Activated CD8-positive, alpha-beta memory T cell treated with anti-CD3 and anti-CD28 coated beads, Interleukin-2, amount 50 U/mL, for 1 hour (primary cell): ENCODE measurements around the gene ANGEL1.

ENCODE experiments used
- DNase-seq: peaks from one replicate; pipeline ENCODE4 v3.0.0-alpha.2; 2020; ENCODE audit errors: extremely low read depth

Gene ANGEL1

GRCh38 chr14:76765461-76765931 lies 47.2 kb downstream of the ANGEL1 start:
- DNase-seq, result no peak

- DNase-seq, result no peak
These were observed 49.3 kb downstream of the ANGEL1 start for GRCh38 chr14:76763096-76764041.

- DNase-seq, result no peak
These were observed 50.1 kb downstream of the ANGEL1 start for GRCh38 chr14:76762411-76763095.

DNA sequence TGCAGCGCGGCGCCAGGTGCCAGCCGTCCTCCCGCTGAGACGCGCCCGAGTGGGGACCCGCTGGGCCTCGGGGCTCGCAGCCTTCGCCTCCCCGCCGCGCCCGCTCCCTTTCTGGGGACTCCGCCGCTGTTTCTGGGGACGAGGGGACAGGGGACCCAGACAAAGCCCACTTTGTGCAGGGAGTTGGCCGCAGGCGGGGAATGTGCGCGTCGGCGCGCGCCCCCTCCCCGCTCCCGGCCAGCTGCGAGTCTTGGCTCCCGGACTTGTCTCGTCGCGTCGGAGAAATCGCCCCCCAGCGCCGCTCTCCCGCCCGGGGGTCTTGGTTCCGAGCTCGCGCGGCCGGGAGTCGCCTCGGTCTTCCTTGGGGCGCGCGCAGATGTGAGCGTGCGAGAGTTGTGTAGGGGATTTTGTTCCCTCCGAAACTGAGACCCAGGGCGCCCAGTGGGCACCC lies 50.7 kb downstream of the ANGEL1 start:
- DNase-seq, result no peak

- DNase-seq, result no peak
These were observed 51.3 kb downstream of the ANGEL1 start, which contains the start of gene VASH1 for GRCh38 chr14:76761136-76761959. Gene VASH1, plus strand, starts transcription at chr14:76761468. Its CDS starts 1,354 bp downstream, at chr14:76762822.

GRCh38 chr14:76760331-76761135 lies 52.1 kb downstream of the ANGEL1 start:
- no peak for DNase-seq

GRCh38 chr14:76759589-76759988 lies 53.1 kb downstream of the ANGEL1 start:
- no peak for DNase-seq

- DNase-seq, result no peak
These were observed 56.3 kb downstream of the ANGEL1 start for GRCh38 chr14:76756371-76756750.

DNA sequence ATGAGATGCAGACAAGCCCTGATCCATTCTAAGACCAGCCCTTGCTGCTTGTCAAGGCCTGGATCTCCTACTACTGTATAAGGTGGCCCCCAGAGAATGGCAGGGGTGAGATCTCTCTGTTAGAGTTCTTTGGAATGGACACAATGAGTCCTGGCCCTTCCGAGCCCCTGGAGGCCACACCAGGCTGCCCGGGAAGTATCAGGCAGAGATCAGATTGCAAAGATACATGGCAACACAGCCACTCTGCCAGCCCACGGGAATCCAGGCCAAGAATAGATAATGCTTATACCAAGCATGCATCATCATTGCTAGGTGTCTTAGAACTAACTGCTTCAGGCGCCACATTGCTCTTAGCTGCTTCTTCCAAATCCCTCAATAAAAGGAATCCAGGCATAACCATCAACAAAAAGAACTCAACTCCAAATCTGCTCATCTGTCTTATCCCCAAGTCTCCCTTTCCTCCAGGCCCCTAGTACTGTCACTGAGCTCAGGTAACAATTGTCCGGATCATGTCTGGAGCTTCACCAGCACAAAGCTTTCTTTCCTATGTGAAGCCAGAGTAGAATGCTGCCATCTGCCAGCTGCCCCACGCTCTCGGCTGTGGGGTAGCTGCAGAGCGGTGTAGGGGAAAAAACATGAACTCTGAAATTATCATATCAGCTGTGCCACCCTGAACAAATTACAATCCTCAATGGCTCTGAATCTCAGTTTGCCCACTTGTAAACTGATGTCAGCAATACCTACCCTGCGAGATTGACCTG lies 56.9 kb downstream of the ANGEL1 start:
- no peak for DNase-seq

DNA sequence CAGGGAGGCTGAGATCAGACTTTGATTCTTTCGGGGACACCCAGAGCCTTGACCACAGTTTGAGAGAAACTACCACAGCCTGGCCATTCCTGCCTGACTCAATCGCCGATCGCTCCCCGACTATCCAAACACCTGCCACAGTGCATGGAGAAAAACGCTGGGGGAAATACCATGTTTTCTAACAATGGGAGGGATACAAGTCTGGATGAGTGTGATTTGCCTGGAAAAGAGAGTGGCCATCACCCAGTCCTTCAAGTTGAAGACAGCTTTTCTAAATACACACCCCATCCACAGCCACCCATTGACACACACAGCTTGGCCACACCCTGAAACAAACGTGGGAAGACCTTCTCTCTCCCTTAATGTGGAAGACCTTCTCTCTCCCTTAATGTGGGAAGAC lies 58.1 kb downstream of the ANGEL1 start:
- DNase-seq, result no peak

GRCh38 chr14:76753541-76754198 lies 59.0 kb downstream of the ANGEL1 start:
- DNase-seq, result no peak

GRCh38 chr14:76752744-76753143 lies 59.9 kb downstream of the ANGEL1 start:
- no peak for DNase-seq

GRCh38 chr14:76742966-76743365 lies 69.7 kb downstream of the ANGEL1 start:
- no peak for DNase-seq

- no peak for DNase-seq
These were observed 70.5 kb downstream of the ANGEL1 start for GRCh38 chr14:76742185-76742584.

- DNase-seq, result no peak
These were observed 71.6 kb downstream of the ANGEL1 start for GRCh38 chr14:76741074-76741473.
